Measurements from ENCODE around the gene SYPL1.

DNA sequence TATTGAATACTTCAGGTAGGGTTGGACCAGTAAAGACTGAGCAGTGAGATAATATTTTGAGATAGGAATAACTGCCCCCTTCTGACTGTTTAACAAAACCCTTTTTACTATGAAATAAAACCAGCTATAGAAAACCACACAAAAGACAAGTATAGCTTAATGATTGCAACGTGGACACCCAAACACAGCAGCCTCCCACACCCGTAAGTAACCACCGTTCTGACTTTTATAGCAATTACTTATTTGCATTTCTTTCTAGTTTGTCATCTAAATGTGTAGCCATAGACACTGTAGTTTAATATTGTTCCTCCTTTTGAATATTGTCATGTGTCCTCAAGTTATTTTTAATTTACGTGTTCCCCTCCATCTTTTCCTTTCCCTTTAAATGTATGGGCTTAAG is 42.9 kb upstream of the SYPL1 start:
- no peak for TF ChIP-seq POLR2A (IDR thresholded peaks at IDR 0.05)
- TF ChIP-seq CTCF (IDR thresholded peaks at IDR 0.05): no peak

Data from thyroid gland (tissue), 4 donors.